ENCODE measurements around the gene ELMO1. TPM values are rescaled to one million over a fixed set of nuclear protein-coding genes. Genes with fewer than 3 reads are reported as not detected.

Gene ELMO1
- total and polyA plus RNA-seq, 2 experiments from 2014 or later, result 6.5 to 24.9 TPM

DNA sequence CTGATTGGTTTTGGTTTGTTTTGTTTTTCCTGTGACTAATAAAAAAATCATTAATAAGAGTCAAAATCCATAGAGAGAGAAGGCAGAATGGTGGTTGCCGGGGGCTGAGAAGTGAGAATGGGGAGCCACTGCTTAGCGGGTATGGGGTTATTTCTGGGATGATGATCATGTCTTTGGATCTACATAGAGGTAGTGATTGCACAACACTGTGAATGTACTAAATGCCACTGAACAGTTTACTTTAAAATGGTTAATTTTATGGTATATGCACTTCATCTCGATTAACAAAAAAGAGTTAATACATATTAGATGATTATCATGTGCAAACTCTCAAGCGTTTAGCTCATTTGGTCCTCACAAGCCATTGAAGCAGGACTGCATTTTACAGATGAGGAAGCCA, 342.9 kb downstream of the ELMO1 start:
- Mint-ChIP-seq H3K27me3 (ENCODE audit: insufficient read depth, low read depth, poor library complexity) (peaks cover 2% of the 10 kb centered on the region), H3K27ac (no peak overlapping the region), H3K36me3 (ENCODE audit: low read depth) (no peaks in the 10 kb centered on the region), H3K4me1 (peaks cover 8% of the 10 kb centered on the region; the same call in 1 of the 3 replicates), H3K9me3 (no peaks in the 10 kb centered on the region), H3K4me3 (no peak overlapping the region)
- H3K27ac ChIP-seq (ENCODE audit: low read depth), result no peak overlapping the region
- no peaks in the 10 kb centered on the region for H3K79me2 ChIP-seq (replicated peaks; ENCODE audit: insufficient read depth)
- TF ChIP-seq, protein P1, sequence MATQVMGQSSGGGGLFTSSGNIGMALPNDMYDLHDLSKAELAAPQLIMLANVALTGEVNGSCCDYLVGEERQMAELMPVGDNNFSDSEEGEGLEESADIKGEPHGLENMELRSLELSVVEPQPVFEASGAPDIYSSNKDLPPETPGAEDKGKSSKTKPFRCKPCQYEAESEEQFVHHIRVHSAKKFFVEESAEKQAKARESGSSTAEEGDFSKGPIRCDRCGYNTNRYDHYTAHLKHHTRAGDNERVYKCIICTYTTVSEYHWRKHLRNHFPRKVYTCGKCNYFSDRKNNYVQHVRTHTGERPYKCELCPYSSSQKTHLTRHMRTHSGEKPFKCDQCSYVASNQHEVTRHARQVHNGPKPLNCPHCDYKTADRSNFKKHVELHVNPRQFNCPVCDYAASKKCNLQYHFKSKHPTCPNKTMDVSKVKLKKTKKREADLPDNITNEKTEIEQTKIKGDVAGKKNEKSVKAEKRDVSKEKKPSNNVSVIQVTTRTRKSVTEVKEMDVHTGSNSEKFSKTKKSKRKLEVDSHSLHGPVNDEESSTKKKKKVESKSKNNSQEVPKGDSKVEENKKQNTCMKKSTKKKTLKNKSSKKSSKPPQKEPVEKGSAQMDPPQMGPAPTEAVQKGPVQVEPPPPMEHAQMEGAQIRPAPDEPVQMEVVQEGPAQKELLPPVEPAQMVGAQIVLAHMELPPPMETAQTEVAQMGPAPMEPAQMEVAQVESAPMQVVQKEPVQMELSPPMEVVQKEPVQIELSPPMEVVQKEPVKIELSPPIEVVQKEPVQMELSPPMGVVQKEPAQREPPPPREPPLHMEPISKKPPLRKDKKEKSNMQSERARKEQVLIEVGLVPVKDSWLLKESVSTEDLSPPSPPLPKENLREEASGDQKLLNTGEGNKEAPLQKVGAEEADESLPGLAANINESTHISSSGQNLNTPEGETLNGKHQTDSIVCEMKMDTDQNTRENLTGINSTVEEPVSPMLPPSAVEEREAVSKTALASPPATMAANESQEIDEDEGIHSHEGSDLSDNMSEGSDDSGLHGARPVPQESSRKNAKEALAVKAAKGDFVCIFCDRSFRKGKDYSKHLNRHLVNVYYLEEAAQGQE (IDR thresholded peaks at IDR 0.05; ENCODE audit: unreplicated experiment), result no peak
- TF ChIP-seq, protein P2, sequence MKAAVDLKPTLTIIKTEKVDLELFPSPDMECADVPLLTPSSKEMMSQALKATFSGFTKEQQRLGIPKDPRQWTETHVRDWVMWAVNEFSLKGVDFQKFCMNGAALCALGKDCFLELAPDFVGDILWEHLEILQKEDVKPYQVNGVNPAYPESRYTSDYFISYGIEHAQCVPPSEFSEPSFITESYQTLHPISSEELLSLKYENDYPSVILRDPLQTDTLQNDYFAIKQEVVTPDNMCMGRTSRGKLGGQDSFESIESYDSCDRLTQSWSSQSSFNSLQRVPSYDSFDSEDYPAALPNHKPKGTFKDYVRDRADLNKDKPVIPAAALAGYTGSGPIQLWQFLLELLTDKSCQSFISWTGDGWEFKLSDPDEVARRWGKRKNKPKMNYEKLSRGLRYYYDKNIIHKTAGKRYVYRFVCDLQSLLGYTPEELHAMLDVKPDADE (IDR thresholded peaks at IDR 0.05), result no peak
- no peak for TF ChIP-seq STAT1 (IDR thresholded peaks at IDR 0.05; ENCODE audit: unreplicated experiment)
- no peak for TF ChIP-seq ZNF331 (CRISPR knock-in tag; IDR thresholded peaks at IDR 0.05; ENCODE audit: low read depth)
- TF ChIP-seq NANOG (IDR thresholded peaks at IDR 0.05; ENCODE audit: borderline replicate concordance), result no peak
- TF ChIP-seq CREB1 (CRISPR knock-in tag; IDR thresholded peaks at IDR 0.05; ENCODE audit: low read depth), result no peak
- no peak for TF ChIP-seq JUNB (IDR thresholded peaks at IDR 0.05; ENCODE audit: unreplicated experiment)
- TF ChIP-seq, protein P3, sequence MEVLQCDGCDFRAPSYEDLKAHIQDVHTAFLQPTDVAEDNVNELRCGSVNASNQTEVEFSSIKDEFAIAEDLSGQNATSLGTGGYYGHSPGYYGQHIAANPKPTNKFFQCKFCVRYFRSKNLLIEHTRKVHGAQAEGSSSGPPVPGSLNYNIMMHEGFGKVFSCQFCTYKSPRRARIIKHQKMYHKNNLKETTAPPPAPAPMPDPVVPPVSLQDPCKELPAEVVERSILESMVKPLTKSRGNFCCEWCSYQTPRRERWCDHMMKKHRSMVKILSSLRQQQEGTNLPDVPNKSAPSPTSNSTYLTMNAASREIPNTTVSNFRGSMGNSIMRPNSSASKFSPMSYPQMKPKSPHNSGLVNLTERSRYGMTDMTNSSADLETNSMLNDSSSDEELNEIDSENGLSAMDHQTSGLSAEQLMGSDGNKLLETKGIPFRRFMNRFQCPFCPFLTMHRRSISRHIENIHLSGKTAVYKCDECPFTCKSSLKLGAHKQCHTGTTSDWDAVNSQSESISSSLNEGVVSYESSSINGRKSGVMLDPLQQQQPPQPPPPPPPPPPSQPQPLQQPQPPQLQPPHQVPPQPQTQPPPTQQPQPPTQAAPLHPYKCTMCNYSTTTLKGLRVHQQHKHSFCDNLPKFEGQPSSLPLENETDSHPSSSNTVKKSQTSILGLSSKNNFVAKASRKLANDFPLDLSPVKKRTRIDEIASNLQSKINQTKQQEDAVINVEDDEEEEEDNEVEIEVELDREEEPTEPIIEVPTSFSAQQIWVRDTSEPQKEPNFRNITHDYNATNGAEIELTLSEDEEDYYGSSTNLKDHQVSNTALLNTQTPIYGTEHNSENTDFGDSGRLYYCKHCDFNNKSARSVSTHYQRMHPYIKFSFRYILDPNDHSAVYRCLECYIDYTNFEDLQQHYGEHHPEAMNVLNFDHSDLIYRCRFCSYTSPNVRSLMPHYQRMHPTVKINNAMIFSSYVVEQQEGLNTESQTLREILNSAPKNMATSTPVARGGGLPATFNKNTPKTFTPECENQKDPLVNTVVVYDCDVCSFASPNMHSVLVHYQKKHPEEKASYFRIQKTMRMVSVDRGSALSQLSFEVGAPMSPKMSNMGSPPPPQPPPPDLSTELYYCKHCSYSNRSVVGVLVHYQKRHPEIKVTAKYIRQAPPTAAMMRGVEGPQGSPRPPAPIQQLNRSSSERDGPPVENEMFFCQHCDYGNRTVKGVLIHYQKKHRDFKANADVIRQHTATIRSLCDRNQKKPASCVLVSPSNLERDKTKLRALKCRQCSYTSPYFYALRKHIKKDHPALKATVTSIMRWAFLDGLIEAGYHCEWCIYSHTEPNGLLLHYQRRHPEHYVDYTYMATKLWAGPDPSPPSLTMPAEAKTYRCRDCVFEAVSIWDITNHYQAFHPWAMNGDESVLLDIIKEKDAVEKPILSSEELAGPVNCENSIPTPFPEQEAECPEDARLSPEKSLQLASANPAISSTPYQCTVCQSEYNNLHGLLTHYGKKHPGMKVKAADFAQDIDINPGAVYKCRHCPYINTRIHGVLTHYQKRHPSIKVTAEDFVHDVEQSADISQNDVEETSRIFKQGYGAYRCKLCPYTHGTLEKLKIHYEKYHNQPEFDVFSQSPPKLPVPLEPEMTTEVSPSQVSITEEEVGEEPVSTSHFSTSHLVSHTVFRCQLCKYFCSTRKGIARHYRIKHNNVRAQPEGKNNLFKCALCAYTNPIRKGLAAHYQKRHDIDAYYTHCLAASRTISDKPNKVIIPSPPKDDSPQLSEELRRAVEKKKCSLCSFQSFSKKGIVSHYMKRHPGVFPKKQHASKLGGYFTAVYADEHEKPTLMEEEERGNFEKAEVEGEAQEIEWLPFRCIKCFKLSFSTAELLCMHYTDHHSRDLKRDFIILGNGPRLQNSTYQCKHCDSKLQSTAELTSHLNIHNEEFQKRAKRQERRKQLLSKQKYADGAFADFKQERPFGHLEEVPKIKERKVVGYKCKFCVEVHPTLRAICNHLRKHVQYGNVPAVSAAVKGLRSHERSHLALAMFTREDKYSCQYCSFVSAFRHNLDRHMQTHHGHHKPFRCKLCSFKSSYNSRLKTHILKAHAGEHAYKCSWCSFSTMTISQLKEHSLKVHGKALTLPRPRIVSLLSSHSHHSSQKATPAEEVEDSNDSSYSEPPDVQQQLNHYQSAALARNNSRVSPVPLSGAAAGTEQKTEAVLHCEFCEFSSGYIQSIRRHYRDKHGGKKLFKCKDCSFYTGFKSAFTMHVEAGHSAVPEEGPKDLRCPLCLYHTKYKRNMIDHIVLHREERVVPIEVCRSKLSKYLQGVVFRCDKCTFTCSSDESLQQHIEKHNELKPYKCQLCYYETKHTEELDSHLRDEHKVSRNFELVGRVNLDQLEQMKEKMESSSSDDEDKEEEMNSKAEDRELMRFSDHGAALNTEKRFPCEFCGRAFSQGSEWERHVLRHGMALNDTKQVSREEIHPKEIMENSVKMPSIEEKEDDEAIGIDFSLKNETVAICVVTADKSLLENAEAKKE (CRISPR knock-in tag; IDR thresholded peaks at IDR 0.05), result no peak
- no peak for TF ChIP-seq POLR2AphosphoS5 (IDR thresholded peaks at IDR 0.05; ENCODE audit: low read depth)
- no peak for TF ChIP-seq EZH2 (IDR thresholded peaks at IDR 0.05; ENCODE audit: low read depth, unreplicated experiment)
- no peak for TF ChIP-seq ZNF114 (CRISPR knock-in tag; IDR thresholded peaks at IDR 0.05)
- TF ChIP-seq, protein P4, sequence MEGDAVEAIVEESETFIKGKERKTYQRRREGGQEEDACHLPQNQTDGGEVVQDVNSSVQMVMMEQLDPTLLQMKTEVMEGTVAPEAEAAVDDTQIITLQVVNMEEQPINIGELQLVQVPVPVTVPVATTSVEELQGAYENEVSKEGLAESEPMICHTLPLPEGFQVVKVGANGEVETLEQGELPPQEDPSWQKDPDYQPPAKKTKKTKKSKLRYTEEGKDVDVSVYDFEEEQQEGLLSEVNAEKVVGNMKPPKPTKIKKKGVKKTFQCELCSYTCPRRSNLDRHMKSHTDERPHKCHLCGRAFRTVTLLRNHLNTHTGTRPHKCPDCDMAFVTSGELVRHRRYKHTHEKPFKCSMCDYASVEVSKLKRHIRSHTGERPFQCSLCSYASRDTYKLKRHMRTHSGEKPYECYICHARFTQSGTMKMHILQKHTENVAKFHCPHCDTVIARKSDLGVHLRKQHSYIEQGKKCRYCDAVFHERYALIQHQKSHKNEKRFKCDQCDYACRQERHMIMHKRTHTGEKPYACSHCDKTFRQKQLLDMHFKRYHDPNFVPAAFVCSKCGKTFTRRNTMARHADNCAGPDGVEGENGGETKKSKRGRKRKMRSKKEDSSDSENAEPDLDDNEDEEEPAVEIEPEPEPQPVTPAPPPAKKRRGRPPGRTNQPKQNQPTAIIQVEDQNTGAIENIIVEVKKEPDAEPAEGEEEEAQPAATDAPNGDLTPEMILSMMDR (conservative IDR thresholded peaks at IDR 0.05; ENCODE audit: low read depth in 2 of 2), result no peak
- no peak for TF ChIP-seq EZH2phosphoT487 (IDR thresholded peaks at IDR 0.05; ENCODE audit: unreplicated experiment)
- no peaks in the 10 kb centered on the region for H3K27me3 ChIP-seq (ENCODE audit: insufficient read depth)
- no peaks in the 10 kb centered on the region for H3F3A ChIP-seq (replicated peaks; ENCODE audit: low read depth)
- no peaks in the 10 kb centered on the region for H3K36me3 ChIP-seq (ENCODE audit: insufficient read depth)
- peaks cover 7% of the 10 kb centered on the region; the same call in 1 of the 2 replicates for H3K9me2 ChIP-seq (ENCODE audit: insufficient read depth)
- DNase-seq (ENCODE audit: low spot score) (no peak), ATAC-seq (no peak)
- no peaks in the 10 kb centered on the region for H3K4me1 ChIP-seq (ENCODE audit: insufficient read depth)
- no peak overlapping the region for H2AFZ ChIP-seq
- H4K20me1 ChIP-seq (replicated peaks; ENCODE audit: insufficient read depth), result no peaks in the 10 kb centered on the region
- no peak overlapping the region for H3K4me2 ChIP-seq
- H3K4me3 ChIP-seq, result no peak overlapping the region

All from GM23338 (cell line).